OCI-LY7 (cell line): ENCODE data around the gene C1orf159. TPM values are rescaled to one million over a fixed set of nuclear protein-coding genes. Genes with fewer than 3 reads are reported as not detected.

Experiments
- Bru-seq: library from RNA; stranded (reverse); fragments of 400-500 nt; gene quantifications from one replicate; lab custom pipeline; 2021; lab: Mats Ljungman, UMichigan
- BruChase-seq, 2 experiments: library from RNA; stranded (reverse); fragments of 400-500 nt; gene quantifications; one replicate each; lab custom pipeline; 2021; lab: Mats Ljungman, UMichigan
- BruUV-seq: library from RNA; stranded (reverse); fragments of 400-500 nt; replicated peaks from 2 replicates; lab custom pipeline; 2021; lab: Mats Ljungman, UMichigan
- CTCF ChIA-PET: fragments of 300-600 bp; sonication (Branson Sonifier 250); formaldehyde crosslinking; loops from one replicate; lab custom pipeline; 2022; ENCODE audit warnings: antibody characterized with exemption; ENCODE audit not compliant: unreplicated experiment; lab: Charles Lee
- POLR2A ChIA-PET: fragments of 300-600 bp; sonication (Branson Sonifier 250); formaldehyde crosslinking; loops from one replicate; lab custom pipeline; 2022; ENCODE audit warnings: antibody characterized with exemption; lab: Charles Lee
- DNase-seq: peaks from one replicate; pipeline ENCODE4 v3.0.0-alpha.2; 2015; ENCODE audit warnings: low spot score
- H2AFZ ChIP-seq: fragments of 200-600 bp; sonication (generic), shearing (Covaris generic); 2 replicates; pipeline ENCODE4 v1.6.1; 2014; ENCODE audit warnings: mild to moderate bottlenecking, antibody characterized with exemption, low read length, moderate library complexity
- H3K27ac ChIP-seq: fragments of 200-600 bp; sonication (generic); 2 replicates; pipeline ENCODE4 v1.5.1; 2014; ENCODE audit warnings: mixed run types, low read depth, mild to moderate bottlenecking, moderate library complexity, low read length, inconsistent platforms; ENCODE audit not compliant: poor library complexity, severe bottlenecking
- H3K36me3 ChIP-seq: fragments of 200-600 bp; sonication (generic); 2 replicates; pipeline ENCODE4 v1.6.1; 2014; ENCODE audit warnings: mild to moderate bottlenecking, antibody characterized with exemption, low read length, moderate library complexity, mixed read lengths; ENCODE audit not compliant: insufficient read depth
- H3K4me1 ChIP-seq: fragments of 200-600 bp; sonication (generic); 2 replicates; pipeline ENCODE4 v1.5.1; 2014; ENCODE audit warnings: mild to moderate bottlenecking, low read length; ENCODE audit not compliant: insufficient read depth, poor library complexity, severe bottlenecking
- H3K4me2 ChIP-seq: fragments of 200-600 bp; sonication (generic); 2 replicates; pipeline ENCODE4 v1.6.1; 2014; ENCODE audit warnings: mild to moderate bottlenecking, low read length
- H3K4me3 ChIP-seq: fragments of 200-600 bp; sonication (generic); 2 replicates; pipeline ENCODE4 v1.5.1; 2014; ENCODE audit warnings: mild to moderate bottlenecking, low read depth, low read length; ENCODE audit not compliant: poor library complexity, severe bottlenecking
- H3K79me2 ChIP-seq: fragments of 200-600 bp; sonication (generic); 2 replicates; pipeline ENCODE4 v1.6.1; 2016; ENCODE audit warnings: low read depth, mild to moderate bottlenecking, low read length, moderate library complexity, mixed read lengths; ENCODE audit not compliant: insufficient read depth
- H3K9me2 ChIP-seq: fragments of 200-600 bp; sonication (generic); 2 replicates; pipeline ENCODE4 v1.6.1; 2016; ENCODE audit warnings: mild to moderate bottlenecking, low read length, mixed read lengths; ENCODE audit not compliant: insufficient read depth
- H3K9me3 ChIP-seq: fragments of 200-600 bp; sonication (generic); 2 replicates; pipeline ENCODE4 v1.6.1; 2014; ENCODE audit warnings: mild to moderate bottlenecking, mixed run types, low read length, mixed read lengths
- H4K20me1 ChIP-seq: fragments of 200-600 bp; sonication (generic); 2 replicates; pipeline ENCODE4 v1.6.1; 2014; ENCODE audit warnings: mild to moderate bottlenecking, antibody characterized with exemption, low read length, moderate library complexity, mixed read lengths; ENCODE audit not compliant: insufficient read depth
- CTCF ChIP-seq: fragments of 200-600 bp; sonication (generic); conservative IDR thresholded peaks from 2 replicates; pipeline ENCODE4 v1.5.1; 2014; ENCODE audit warnings: mild to moderate bottlenecking, antibody characterized with exemption, low read length, moderate library complexity, mixed read lengths
- EZH2phosphoT487 ChIP-seq: fragments of 200-600 bp; sonication (generic); IDR thresholded peaks from 2 replicates; pipeline ENCODE4 v1.6.1; 2018; ENCODE audit warnings: low read depth, borderline replicate concordance, mild to moderate bottlenecking, mixed run types, antibody characterized with exemption, low read length, moderate library complexity, mixed read lengths
- intact Hi-C: fragments of 100-400 bp; cut with micrococcal nuclease; formaldehyde crosslinking; loops from one replicate; pipeline ENCODE4 v1.10.0; 2022; ENCODE audit not compliant: unreplicated experiment
- long read RNA-seq: library from polyadenylated mRNA; stranded (forward); transcript quantifications from one replicate; pipeline ENCODE4 v2.0.0, GENCODE V29; 2022
- total RNA-seq, 2 experiments: library from RNA; depleted of rRNA in 1 of 2; stranded (reverse); fragments of >200 nt in 1 of 2; shearing (Covaris generic) in 1 of 2; gene quantifications; 2 replicates each; pipeline ENCODE4 v1.2.3, GENCODE V29; 2014 to 2022

The C1orf159 gene
- total RNA-seq (2014; rRNA removed; shearing (Covaris generic)): 13.1 and 27.6 TPM in 2 replicates
- 24.1 and 24.5 TPM in 2 replicates for total RNA-seq (2022)
- Bru-seq, nascent RNA: percentile 63 among the genes with signal in this experiment
- BruChase-seq, experiment 1, labeled RNA remaining after a 6-hour chase: percentile 86 among the genes with signal in this experiment
- BruChase-seq, experiment 2, labeled RNA remaining after a 2-hour chase: percentile 78 among the genes with signal in this experiment
- long read RNA-seq, transcript C1orf159-205 (10 exons, 1,841 nt): major isoform, 12 of 40 reads
- long read RNA-seq, partial matches to known transcripts: 5 of 40 reads
- long read RNA-seq, other reads (novel, unspliced or antisense): 22 of 40 reads

DNA sequence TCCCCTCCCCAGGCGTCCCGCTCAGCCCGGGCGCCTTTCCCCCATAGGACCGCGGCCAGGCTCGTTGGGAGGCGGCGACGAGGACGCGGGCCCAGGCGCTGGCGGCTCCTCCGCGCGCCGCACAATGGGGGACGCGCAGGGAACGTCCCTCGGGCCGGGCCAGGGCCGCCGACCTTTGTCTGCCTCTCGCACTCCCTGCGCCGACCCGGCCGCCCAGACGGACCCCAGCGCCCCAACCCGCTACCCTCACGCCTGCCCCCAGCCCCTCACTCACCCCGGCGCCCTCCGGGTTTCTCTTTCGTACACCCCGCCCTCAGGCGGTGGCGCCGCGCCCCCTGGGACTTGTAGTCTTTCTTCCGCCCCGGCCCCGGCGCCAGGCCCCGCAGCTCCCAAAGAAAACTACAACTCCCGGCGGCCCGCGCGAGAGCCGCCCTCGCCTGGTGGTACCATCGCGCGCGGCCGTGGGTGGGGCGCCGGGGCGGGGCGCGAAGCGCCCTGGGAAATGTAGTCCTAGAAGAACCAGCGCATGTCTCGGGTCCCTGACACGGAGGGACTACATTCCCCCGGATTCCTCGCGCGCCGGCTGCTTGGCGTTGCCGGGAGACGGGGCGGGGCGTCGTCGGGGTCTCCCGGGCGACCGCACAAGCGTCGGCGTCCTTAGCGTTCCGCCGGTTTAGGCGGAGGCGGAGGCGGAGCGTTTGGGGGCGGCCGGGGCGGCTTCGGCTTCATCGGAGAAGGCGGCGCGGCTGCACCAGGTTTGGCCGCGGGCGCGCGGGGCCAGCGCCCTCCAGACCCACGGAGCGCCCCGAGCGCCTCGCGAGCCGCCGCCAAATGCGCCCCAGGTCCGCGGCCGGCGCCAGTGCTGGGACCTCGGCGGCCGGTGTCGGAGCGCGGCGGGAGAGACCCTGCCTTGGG, at the start of gene C1orf159:
C1orf159 (minus strand) TSS at position 304 of the 915 bp plus-strand sequence. CDS start 24,546 bp downstream, outside the sequence.
- H3K9me3 ChIP-seq: peaks cover 7% of the 10 kb centered on the region; the same call in 1 of the 2 replicates
- peak within 1 kb of the TSS; percentile 95 for H3K4me3 ChIP-seq
- H3K27ac ChIP-seq: no peak within 1 kb of the TSS
- H3K9me2 ChIP-seq: no peaks in the 10 kb centered on the region
- H2AFZ ChIP-seq: peak within 1 kb of the TSS; percentile 85
- intact Hi-C loops: loop anchor here (1.0 to 5.0 kb wide), 4 partner anchors 83 to 191 kb away; partner anchors contain the start of genes ACAP3, B3GALT6, PUSL1 and SDF4
- ChIA-PET POLR2A (interaction anchor here (0.5 kb wide), 1 partner anchor 145 kb away, joined by 3 read pairs; no protein-coding TSS in a partner anchor), CTCF (interaction anchor here (0.6 kb wide), 1 partner anchor 247 kb away, joined by 3 read pairs; no protein-coding TSS in a partner anchor)
- H4K20me1 ChIP-seq: no peaks in the 10 kb centered on the region
- BruUV-seq: no TSS peak
- TF ChIP-seq CTCF (no peak), EZH2phosphoT487 (no peak)
- H3K4me2 ChIP-seq: peak within 1 kb of the TSS; percentile 76
- peaks cover 23% of the 10 kb centered on the region for H3K36me3 ChIP-seq
- H3K79me2 ChIP-seq: 0 out of 2 replicates have a peak, but pooled peaks cover 4% of the 10 kb centered on the region
- peaks cover 5% of the 10 kb centered on the region for H3K4me1 ChIP-seq
- DNase-seq: peak; percentile 98

- Histone ChIP-seq H3K9me3 (no peaks in the 10 kb centered on the region), H2AFZ (no peak overlapping the region), H3K79me2 (no peaks in the 10 kb centered on the region), H3K9me2 (no peaks in the 10 kb centered on the region), H4K20me1 (no peaks in the 10 kb centered on the region), H3K27ac (no peak overlapping the region), H3K4me2 (no peak overlapping the region), H3K36me3 (no peaks in the 10 kb centered on the region), H3K4me3 (no peak overlapping the region), H3K4me1 (no peaks in the 10 kb centered on the region)
- DNase-seq: no peak
- ChIA-PET CTCF (no interaction called here), POLR2A (interaction anchor here (0.6 kb wide), 1 partner anchor 70 kb away, joined by 3 read pairs; no protein-coding TSS in a partner anchor)
- intact Hi-C loops: no loop called here
- TF ChIP-seq CTCF: no peak
- no peak for TF ChIP-seq EZH2phosphoT487
- no TSS peak for BruUV-seq
Observed at GRCh38 chr1:1165485-1165884, 49.6 kb upstream of the C1orf159 start.
